Posterior cingulate gyrus (tissue), 11 donors: ENCODE data around the gene SLC25A18.
A peak's percentile ranks its signal among the peaks of the same experiment; 100 is the strongest.
"Not testable (repeated sequence)": the region's sequence is repeated elsewhere in the genome, so short reads cannot be mapped to it uniquely, and the experiment has no call there.

Experiments used
- DNase-seq, 10 donors: peaks; one replicate each; pipeline versions ENCODE4 v3.0.0 to v3.0.0-alpha.2; 2020 to 2021; ENCODE audit warnings: mixed read lengths in 3 of 10
- intact Hi-C: fragments of 100-400 bp; cut with DNase I; formaldehyde crosslinking; loops from one replicate; pipeline ENCODE4 v1.15.1; 2023

SLC25A18 gene

DNA sequence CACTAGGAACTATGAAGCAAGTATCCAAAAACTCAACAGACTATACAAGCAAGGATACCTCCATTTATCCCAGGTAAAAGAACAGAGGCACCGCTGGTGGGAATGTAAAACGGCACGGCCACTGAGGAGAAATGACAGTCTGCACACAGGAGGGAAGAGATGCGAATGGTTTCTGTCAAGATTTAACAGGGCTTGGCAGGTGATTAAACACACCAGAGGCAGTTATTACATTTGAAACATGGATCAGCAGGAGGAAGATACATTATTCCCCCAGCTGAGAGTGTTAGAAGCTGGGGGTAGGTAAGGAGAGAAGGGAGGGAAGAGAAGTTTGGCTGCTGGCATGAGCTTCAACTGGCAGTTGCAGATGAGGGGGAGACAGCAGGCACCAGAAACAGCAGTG is 35.0 kb downstream of the SLC25A18 start:
- intact Hi-C loops: no loop called here
- DNase-seq: no peak

- intact Hi-C loops: no loop called here
- DNase-seq: no peak
Measured at GRCh38 chr22:17601031-17601430, 37.7 kb downstream of the SLC25A18 start.

DNA sequence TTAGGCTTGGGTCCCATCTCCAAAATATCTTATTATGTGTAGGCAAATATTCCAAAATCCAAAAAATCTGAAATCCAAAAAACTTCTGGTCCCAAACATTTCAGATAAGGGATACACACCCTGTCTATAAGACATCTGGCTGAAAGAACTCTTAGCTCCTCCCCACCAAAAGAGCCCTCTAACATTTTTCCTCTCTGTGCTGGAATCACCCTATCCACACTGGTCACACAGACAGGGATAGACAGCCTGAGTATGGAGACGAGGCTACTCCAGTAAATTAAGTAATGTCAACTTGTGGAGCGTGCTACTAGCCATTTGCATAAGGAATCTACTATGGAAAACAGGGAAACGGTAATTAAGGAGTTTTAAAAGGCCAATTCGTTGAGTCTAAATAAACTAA is 40.4 kb downstream of the SLC25A18 start:
- no peak for DNase-seq
- intact Hi-C loops: no loop called here

DNA sequence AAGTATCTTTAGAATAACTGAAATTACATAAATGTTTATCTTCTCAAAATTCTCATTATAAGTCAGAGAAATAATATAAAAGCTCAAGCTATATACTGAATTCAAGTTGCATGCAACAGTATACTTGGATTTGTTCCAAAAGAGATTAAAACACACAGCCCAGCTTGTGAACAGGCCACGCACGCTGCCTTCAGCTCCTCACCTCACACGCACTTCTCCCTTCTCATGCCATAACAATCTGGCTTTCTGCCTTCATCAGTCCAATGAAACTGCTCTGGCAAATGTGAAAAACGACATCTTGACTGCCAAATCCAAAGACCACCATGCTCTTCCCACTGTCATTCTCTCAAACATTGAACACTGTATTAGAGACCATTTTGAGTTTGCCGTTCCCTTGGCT is 43.2 kb downstream of the SLC25A18 start:
- DNase-seq: peak in 1 of 10 donors; percentile 52

GRCh38 chr22:17607891-17608521 is 44.7 kb downstream of the SLC25A18 start:
- no peak for DNase-seq
- intact Hi-C loops: no loop called here

More for the DNA sequence above, 43.2 kb downstream of the SLC25A18 start:
- intact Hi-C loops: no loop called here

DNA sequence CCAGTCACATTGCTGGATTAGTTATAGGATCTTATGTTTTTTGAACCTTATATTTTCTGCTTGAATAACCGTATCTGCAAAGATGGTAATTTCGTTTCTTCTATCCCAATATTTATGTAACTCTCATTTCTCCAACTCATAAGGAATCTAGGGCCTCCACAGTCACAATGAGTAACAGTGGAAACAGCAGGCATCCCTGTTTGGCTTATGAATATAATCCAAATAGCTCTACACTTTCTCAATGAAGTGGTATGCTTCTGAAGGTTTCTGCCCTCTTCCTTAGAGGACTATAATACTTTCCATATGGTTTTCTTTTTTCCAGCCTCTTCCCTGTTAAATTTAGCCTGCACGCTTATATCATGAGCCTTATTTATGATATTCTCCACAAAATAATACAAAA is 48.8 kb downstream of the SLC25A18 start:
- intact Hi-C loops: no loop called here
- no peak for DNase-seq

- no peak for DNase-seq
- intact Hi-C loops: no loop called here
Measured at GRCh38 chr22:17613280-17613679, 50.0 kb downstream of the SLC25A18 start.

- intact Hi-C loops: no loop called here
Measured at GRCh38 chr22:17627961-17628405, 64.7 kb downstream of the SLC25A18 start.

GRCh38 chr22:17628406-17629172 is 65.3 kb downstream of the SLC25A18 start, which contains the start of gene ATP6V1E1:
Gene ATP6V1E1, minus strand, starts transcription at chr22:17628749. Its CDS starts 114 bp downstream, at chr22:17628635.
- intact Hi-C loops: loop anchor here (1.0 kb wide), 1 partner anchor 10 kb away; the partner anchor contains the start of gene BCL2L13
- peak; percentile 94 to 99 (median 98) for DNase-seq

More at GRCh38 chr22:17627961-17628405, 64.7 kb downstream of the SLC25A18 start:
- DNase-seq: peak in 1 of 10 donors; percentile 74

GRCh38 chr22:17629173-17629489 is 65.8 kb downstream of the SLC25A18 start:
- DNase-seq: no peak
- intact Hi-C loops: loop anchor here (1.0 kb wide), 1 partner anchor 9 kb away; the partner anchor contains the start of gene BCL2L13

DNA sequence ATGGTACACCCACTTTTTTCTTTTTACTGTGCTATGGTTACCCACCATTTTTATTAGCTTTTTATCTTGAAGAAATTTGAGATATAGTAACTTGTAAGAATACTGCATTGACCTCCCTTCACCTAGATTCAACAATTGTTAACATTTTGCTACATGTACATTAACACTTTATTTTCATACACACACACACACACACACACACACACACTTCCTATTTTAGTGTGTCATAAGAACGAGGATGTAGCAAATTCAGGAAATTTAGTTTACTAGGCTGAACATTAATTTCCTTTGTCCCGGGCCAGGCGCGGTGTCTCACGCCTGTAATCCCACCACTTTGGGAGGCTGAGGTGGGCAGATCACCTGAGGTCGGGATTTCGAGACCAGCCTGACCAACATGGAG is 66.3 kb downstream of the SLC25A18 start:
- DNase-seq: no peak
- intact Hi-C loops: loop anchor here (1.0 to 10.0 kb wide), 2 partner anchors 9 to 65 kb away; partner anchors contain the start of genes BCL2L13 and SLC25A18

DNA sequence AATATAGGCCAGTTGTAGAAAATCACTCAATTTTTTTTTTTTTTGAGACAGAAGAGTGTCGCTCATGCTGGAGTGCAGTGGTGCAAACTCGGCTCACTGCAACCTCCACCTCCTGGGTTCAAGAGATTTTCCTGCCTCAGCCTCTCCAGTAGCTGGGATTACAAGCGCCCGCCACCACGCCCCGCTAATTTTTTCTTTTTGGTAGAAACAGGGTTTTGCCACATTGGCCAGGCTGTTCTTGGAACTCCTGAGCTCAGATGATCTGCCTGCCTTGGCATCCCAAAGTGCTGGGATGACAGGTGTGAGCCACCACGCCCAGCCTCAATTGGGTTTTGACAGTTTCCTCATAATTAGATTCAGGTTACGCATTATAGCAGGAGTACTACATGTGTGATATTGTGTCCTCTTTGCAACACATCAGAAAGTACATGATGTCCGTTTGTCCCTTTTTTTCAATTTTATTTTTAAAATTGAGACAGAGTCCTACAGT is 67.8 kb downstream of the SLC25A18 start:
- intact Hi-C loops: loop anchor here (10.0 kb wide), 1 partner anchor 66 kb away; the partner anchor contains the start of gene SLC25A18
- no peak for DNase-seq

GRCh38 chr22:17633217-17633997 is 70.1 kb downstream of the SLC25A18 start:
- intact Hi-C loops: loop anchor here (10.0 kb wide), 1 partner anchor 69 kb away; the partner anchor contains the start of gene SLC25A18
- no peak for DNase-seq

DNA sequence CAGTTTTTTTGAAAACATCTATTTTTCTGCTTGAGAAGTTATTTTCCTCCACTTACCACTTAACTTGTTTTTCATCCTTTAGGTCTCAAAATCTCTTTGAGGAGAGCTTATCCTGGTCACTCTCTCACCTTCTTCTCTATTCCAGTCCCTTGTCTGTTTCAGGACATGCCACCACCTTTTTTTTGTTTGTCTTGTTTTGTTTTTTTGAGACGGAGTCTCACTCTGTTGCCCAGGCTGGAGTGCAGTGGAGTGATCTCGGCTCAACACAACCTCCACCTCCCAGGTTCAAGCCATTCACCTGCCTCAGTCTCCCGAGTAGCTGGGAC is 70.7 kb downstream of the SLC25A18 start:
- no peak for DNase-seq
- intact Hi-C loops: loop anchor here (10.0 kb wide), 1 partner anchor 69 kb away; the partner anchor contains the start of gene SLC25A18

DNA sequence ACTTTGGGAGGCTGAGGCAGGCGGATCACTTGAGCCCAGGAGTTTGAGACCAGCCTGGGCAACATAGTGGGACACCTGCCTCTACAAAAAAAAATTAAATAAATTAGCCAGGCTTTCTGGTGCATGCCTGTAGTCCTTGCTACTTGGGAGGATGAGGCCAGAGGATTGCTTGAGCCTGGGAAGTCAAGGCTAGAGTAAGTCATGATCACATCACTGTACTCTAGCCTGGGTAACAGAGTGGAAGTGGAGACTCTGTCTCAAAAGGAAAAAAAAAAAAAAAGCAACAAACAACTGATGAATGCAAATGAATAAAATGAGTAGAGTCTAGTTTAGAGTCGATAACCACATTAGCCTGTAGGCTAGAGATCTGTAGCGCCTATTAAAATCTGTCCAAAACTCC is 71.4 kb downstream of the SLC25A18 start:
- intact Hi-C loops: loop anchor here (5.0 to 10.0 kb wide), 2 partner anchors 70 to 462 kb away; partner anchors contain the start of gene SLC25A18
- no peak for DNase-seq

GRCh38 chr22:17636850-17637249 is 73.6 kb downstream of the SLC25A18 start:
- intact Hi-C loops: loop anchor here (5.0 to 10.0 kb wide), 2 partner anchors 72 to 465 kb away; partner anchors contain the start of gene SLC25A18

GRCh38 chr22:17637490-17638181 is 74.3 kb downstream of the SLC25A18 start:
- DNase-seq: no peak
- intact Hi-C loops: loop anchor here (1.0 to 10.0 kb wide), 3 partner anchors 8 to 465 kb away; partner anchors contain the start of gene SLC25A18

More at GRCh38 chr22:17636850-17637249, 73.6 kb downstream of the SLC25A18 start:
- not testable (repeated sequence) for DNase-seq

GRCh38 chr22:17638182-17638431 is 74.8 kb downstream of the SLC25A18 start:
- peak in 1 of 10 donors; percentile 12 for DNase-seq
- intact Hi-C loops: loop anchor here (1.0 to 10.0 kb wide), 3 partner anchors 9 to 466 kb away; partner anchors contain the start of gene SLC25A18

DNA sequence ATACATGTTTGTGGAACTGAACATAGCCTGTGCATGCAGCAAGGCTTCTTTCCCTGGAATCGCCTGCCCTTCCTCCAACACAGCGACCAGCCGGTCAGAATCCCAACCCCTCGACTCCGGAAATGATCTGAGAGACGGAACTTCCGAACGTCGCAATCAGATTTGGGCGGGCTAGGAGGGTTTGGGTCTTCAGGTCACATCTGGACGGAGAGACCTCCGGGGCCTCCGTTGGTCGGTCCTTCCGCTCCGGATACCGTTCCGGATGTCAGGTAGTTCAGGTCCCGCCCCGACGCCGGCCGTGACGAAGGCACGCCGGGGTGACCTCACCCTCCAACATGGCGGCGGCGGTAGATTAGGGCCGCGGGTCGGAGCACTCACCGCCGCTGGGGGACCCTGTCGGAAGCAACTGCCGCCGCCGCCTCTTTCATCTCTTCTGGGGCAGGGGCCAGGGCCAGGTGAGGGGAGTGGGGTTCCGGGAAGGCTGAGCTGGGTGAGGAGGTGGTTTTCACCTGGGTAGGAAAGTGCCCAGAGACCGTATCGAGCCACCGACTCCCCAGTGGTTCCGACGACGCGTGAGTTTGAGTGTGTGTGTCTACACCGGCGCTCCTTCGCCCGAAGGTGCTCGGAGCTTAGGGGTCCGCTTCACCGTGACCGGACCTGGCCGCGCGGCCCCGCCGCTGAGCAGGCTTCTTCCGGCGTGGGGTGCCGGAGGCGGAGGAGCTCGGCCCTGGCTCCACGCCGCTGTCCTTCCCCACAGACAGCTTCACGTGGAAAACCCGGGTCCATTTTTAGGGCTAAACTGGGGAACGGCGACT is 75.3 kb downstream of the SLC25A18 start, which contains the start of gene BCL2L13:
Gene BCL2L13 (plus strand): TSS at position 326 of the 815 bp plus-strand sequence. CDS start 16,955 bp downstream, outside the sequence.
- intact Hi-C loops: loop anchor here (1.0 to 10.0 kb wide), 3 partner anchors 9 to 466 kb away; partner anchors contain the start of gene SLC25A18
- peak; percentile 81 to 98 (median 90) for DNase-seq
